Spleen (tissue), 11 donors: Measurements from ENCODE around the gene RPS15. TPM values are rescaled to one million over a fixed set of nuclear protein-coding genes. Genes with fewer than 3 reads are reported as not detected.

Source experiments
- DNase-seq: peaks from one replicate; pipeline ENCODE4 v3.0.0-alpha.2; 2020
- H3K27ac ChIP-seq, 8 donors: fragments of 200-600 bp; sonication (generic) in 7 of 8; 1 replicate in 4 of 8; 2 replicates in 4 of 8; pipeline versions ENCODE4 v1.5.0 to v1.8.0; 2016 to 2021; ENCODE audit warnings: inconsistent platforms in 4 of 8, mild to moderate bottlenecking in 4 of 8, moderate library complexity in 1 of 8
- H3K27me3 ChIP-seq, 7 donors: fragments of 200-600 bp; sonication (generic) in 6 of 7; replicated peaks in 1 of 7; 1 replicate in 4 of 7; 2 replicates in 3 of 7; pipeline versions ENCODE4 v1.5.0 to v1.8.0; 2016 to 2021; ENCODE audit warnings: inconsistent platforms in 3 of 7, mild to moderate bottlenecking in 1 of 7
- H3K36me3 ChIP-seq, 6 donors: fragments of 200-600 bp; sonication (generic) in 5 of 6; 1 replicate in 4 of 6; 2 replicates in 2 of 6; pipeline versions ENCODE4 v1.5.0 to v1.8.0; 2016 to 2021; ENCODE audit warnings: inconsistent platforms in 2 of 6
- H3K4me1 ChIP-seq, 6 donors: fragments of 200-600 bp; sonication (generic) in 5 of 6; 1 replicate in 3 of 6; 2 replicates in 3 of 6; pipeline versions ENCODE4 v1.5.0 to v1.8.0; 2016 to 2021; ENCODE audit warnings: inconsistent platforms in 3 of 6
- H3K4me3 ChIP-seq, 8 donors: fragments of 200-600 bp; sonication (generic) in 7 of 8; 1 replicate in 4 of 8; 2 replicates in 4 of 8; pipeline versions ENCODE4 v1.5.0 to v1.8.0; 2016 to 2021; ENCODE audit warnings: inconsistent platforms in 4 of 8, mild to moderate bottlenecking in 4 of 8, moderate library complexity in 2 of 8
- H3K9me3 ChIP-seq, 8 donors: fragments of 200-600 bp; sonication (generic) in 7 of 8; 1 replicate in 4 of 8; 2 replicates in 4 of 8; pipeline versions ENCODE4 v1.5.0 to v1.8.0; 2016 to 2021; ENCODE audit warnings: inconsistent platforms in 4 of 8
- POLR2A ChIP-seq, 3 donors: fragments of 450-650 bp; IDR thresholded peaks; one replicate each; pipeline ENCODE4 v1.5.1; 2017; ENCODE audit warnings: antibody characterized with exemption in 3 of 3, mild to moderate bottlenecking in 1 of 3
- POLR2AphosphoS5 ChIP-seq, 3 donors: sonication (generic); formaldehyde crosslinking; IDR thresholded peaks; one replicate each; pipeline ENCODE4 v1.5.1; 2017; ENCODE audit warnings: antibody characterized with exemption in 3 of 3
- WGBS, 5 donors: extraction: QIAGEN DNeasy Blood & Tissue Kit in 3 of 5; methylation state at CpG; one replicate each; pipeline versions ENCODE4 v1.1.5 to v1.1.7; 2013 to 2018; 5-methylcytosine and 5-hydroxymethylcytosine counted together
- intact Hi-C: fragments of 100-400 bp; cut with DNase I; formaldehyde crosslinking; loops from one replicate; pipeline ENCODE4 v1.15.0; 2023; ENCODE audit warnings: low total_unique reads
- polyA plus RNA-seq, 3 donors: library from polyadenylated mRNA; stranded (reverse); fragments of 200-250 nt; gene quantifications; one replicate each; pipeline ENCODE4 v1.2.1, GENCODE V29; 2013
- total RNA-seq, 7 donors: library from RNA; depleted of rRNA in 3 of 7; stranded (reverse); fragments of >200 nt in 3 of 7; fragmentation: NEBNext Ultra II Directional in 4 of 7; extraction: Animal tissue kit (Norgen Biotek cat#: 25700) in 4 of 7; gene quantifications; one replicate each; pipeline versions ENCODE4 v1.1.0 to v1.2.1, GENCODE V29; 2016 to 2021
- TF ChIP-seq, protein P1 (sequence below), 11 experiments: fragments of 200-600 bp in 7 of 11; fragments of 450-650 bp in 4 of 11; sonication (generic) in 4 of 11; IDR thresholded peaks in 8 of 11; conservative IDR thresholded peaks in 3 of 11; 1 replicate in 7 of 11; 2 replicates in 4 of 11; pipeline versions ENCODE4 v1.4.0 to v1.8.0; 2016 to 2021; ENCODE audit warnings: antibody characterized with exemption in 11 of 11, inconsistent platforms in 4 of 11, mild to moderate bottlenecking in 1 of 11
- donor health status: healthy with polysubstance abuse.
- donor health status: DM: no; HTN: no; CAD: no; lungs with moderate emphysema.
- donor health status: DM: no; HTN: no; CAD: no.
- donor health status: Bipolar disorder and iron deficiency.
- donor health status: healthy.
- donor health status: DM: no; HTN: no; CAD: no.
- donor health status: DM: yes; HTN: yes; CAD: no.

The RPS15 gene
- total and polyA plus RNA-seq, 10 donors = 932 to 5,849 (median 4,147) TPM

- peak; percentile 66 for DNase-seq
- no peaks in the 10 kb centered on the region for H3K9me3 ChIP-seq
- H3K27me3 ChIP-seq = peaks cover 0 to 27% (median 0%) of the 10 kb centered on the region in 7 donors
- 92 to 95% (median 94%) methylated on average over 26 to 56 of the region's 56 CpGs for WGBS, 5 donors
- H3K27ac ChIP-seq = no peak overlapping the region
- H3K36me3 ChIP-seq = no peaks in the 10 kb centered on the region
- intact Hi-C loops = no loop called here
- no peak overlapping the region for H3K4me3 ChIP-seq
- H3K4me1 ChIP-seq = peaks cover 6 to 27% (median 19%) of the 10 kb centered on the region in 6 donors
- TF ChIP-seq POLR2A (IDR thresholded peaks at IDR 0.05) (no peak), POLR2AphosphoS5 (IDR thresholded peaks at IDR 0.05) (no peak)
- TF ChIP-seq, protein P1, sequence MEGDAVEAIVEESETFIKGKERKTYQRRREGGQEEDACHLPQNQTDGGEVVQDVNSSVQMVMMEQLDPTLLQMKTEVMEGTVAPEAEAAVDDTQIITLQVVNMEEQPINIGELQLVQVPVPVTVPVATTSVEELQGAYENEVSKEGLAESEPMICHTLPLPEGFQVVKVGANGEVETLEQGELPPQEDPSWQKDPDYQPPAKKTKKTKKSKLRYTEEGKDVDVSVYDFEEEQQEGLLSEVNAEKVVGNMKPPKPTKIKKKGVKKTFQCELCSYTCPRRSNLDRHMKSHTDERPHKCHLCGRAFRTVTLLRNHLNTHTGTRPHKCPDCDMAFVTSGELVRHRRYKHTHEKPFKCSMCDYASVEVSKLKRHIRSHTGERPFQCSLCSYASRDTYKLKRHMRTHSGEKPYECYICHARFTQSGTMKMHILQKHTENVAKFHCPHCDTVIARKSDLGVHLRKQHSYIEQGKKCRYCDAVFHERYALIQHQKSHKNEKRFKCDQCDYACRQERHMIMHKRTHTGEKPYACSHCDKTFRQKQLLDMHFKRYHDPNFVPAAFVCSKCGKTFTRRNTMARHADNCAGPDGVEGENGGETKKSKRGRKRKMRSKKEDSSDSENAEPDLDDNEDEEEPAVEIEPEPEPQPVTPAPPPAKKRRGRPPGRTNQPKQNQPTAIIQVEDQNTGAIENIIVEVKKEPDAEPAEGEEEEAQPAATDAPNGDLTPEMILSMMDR (IDR thresholded peaks at IDR 0.05 in 8 of 11, conservative IDR thresholded peaks at IDR 0.05 in 3 of 11) = no peak
Measured at GRCh38 chr19:1486720-1487575, 48.8 kb downstream of the RPS15 start.

DNA sequence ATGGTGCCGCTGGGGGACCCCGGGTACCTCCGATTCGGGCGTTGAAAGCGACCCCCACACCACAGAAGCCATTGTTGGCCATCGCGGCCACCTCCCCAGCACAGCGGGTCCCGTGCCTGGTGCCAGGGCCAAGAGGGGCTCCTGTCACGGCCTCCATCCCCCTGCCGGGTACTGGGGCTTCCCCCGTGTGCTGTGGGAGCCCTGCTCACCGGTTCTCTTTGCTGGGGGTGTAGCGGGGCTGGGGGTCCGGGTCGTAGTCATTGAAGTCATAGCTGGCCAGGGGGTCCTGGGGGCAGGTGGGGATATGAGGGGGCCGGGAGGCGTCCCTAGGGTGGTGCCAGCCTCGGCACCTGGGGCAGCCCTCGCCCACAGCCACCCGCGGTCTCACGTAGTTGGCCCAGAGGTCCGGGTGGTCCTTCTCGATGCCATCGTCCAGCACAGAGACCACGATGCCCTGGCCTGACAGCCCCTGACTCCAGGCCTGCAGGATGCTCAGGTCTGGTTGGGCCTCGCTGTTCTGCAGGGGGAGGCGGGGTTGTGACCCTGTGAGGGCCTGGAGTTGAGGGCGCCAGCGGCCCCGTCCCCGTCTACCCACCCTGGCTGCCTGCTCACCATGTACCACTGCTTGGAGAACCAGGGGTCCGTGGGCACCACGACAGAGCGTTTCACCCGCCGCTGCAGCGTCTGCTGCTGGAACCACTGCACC, 49.5 kb downstream of the RPS15 start:
- Histone ChIP-seq H3K27me3 (peaks cover 0 to 35% (median 0%) of the 10 kb centered on the region in 7 donors), H3K4me3 (no peak overlapping the region), H3K36me3 (no peaks in the 10 kb centered on the region), H3K4me1 (peaks cover 6 to 34% (median 19%) of the 10 kb centered on the region in 6 donors), H3K27ac (no peak overlapping the region), H3K9me3 (no peaks in the 10 kb centered on the region)
- peak; percentile 78 for DNase-seq
- TF ChIP-seq POLR2A (IDR thresholded peaks at IDR 0.05) (no peak), POLR2AphosphoS5 (IDR thresholded peaks at IDR 0.05) (no peak)
- TF ChIP-seq, protein P1 (IDR thresholded peaks at IDR 0.05 in 8 of 11, conservative IDR thresholded peaks at IDR 0.05 in 3 of 11) = no peak
- 87 to 88% (median 88%) methylated on average over 31 to 40 of the region's 40 CpGs for WGBS, 5 donors
- intact Hi-C loops = no loop called here

GRCh38 chr19:1488282-1488601, 50.0 kb downstream of the RPS15 start:
- Histone ChIP-seq H3K4me1 (peaks cover 6 to 34% (median 19%) of the 10 kb centered on the region in 6 donors), H3K27me3 (peaks cover 0 to 39% (median 0%) of the 10 kb centered on the region in 7 donors), H3K4me3 (no peak overlapping the region), H3K36me3 (no peaks in the 10 kb centered on the region), H3K9me3 (no peaks in the 10 kb centered on the region), H3K27ac (no peak overlapping the region)
- no peak for TF ChIP-seq POLR2A (IDR thresholded peaks at IDR 0.05)
- TF ChIP-seq, protein P1 (IDR thresholded peaks at IDR 0.05 in 8 of 11, conservative IDR thresholded peaks at IDR 0.05 in 3 of 11) = no peak
- no peak for TF ChIP-seq POLR2AphosphoS5 (IDR thresholded peaks at IDR 0.05)
- intact Hi-C loops = no loop called here
- WGBS, 5 donors = 55 to 74% (median 62%) methylated on average over 10 to 11 of the region's 11 CpGs
- no peak for DNase-seq
